ENCODE results near the gene GDF11. TPM values are rescaled to one million over a fixed set of nuclear protein-coding genes. Genes with fewer than 3 reads are reported as not detected.

GDF11 gene
- polyA plus RNA-seq, 1 of the 3 experiments (the other 2 are of a cell fraction): 9.4 TPM

GRCh38 chr12:55777856-55778255 lies 34.9 kb downstream of the GDF11 start:
- Histone ChIP-seq H3K79me2 (ENCODE audit: insufficient read depth) (peaks cover 16% of the 10 kb centered on the region; the same call in 1 of the 2 replicates), H3K36me3 (replicated peaks in 1 of 2; ENCODE audit: control insufficient read depth in 1 of 2, insufficient read depth in 2 of 2, low read length in 1 of 2) (peaks cover 23 to 52% of the 10 kb centered on the region in 2 experiments), H3K27me3 (ENCODE audit: insufficient read depth) (no peaks in the 10 kb centered on the region), H3K9me2 (no peaks in the 10 kb centered on the region), H3K9me3 (no peaks in the 10 kb centered on the region), H3K27ac (ENCODE audit: low read depth in 2 of 2, low read length in 1 of 2) (no peak overlapping the region), H2AFZ (ENCODE audit: low read depth) (no peak overlapping the region), H4K20me1 (ENCODE audit: insufficient read depth) (no peaks in the 10 kb centered on the region), H3F3A (replicated peaks; ENCODE audit: insufficient read depth) (peaks cover 14% of the 10 kb centered on the region), H3K4me1 (ENCODE audit: control insufficient read depth in 1 of 2, insufficient read depth in 2 of 2, low read depth in 1 of 2, low read length in 1 of 2) (no peaks in the 10 kb centered on the region; a peak in 1 of 4 replicates), H3K9ac (no peak overlapping the region), H3K4me3 (ENCODE audit: low read depth in 2 of 2, low read length in 1 of 2) (no peak overlapping the region), H3K4me2 (no peak overlapping the region)
- 97% methylated on average over 3 of the region's 3 CpGs for WGBS (ENCODE audit: low lambda C conversion rate)
- ChIA-PET POLR2A (no interaction called here), CTCF (no interaction called here)
- DNase-seq: no peak
- no peak for TF ChIP-seq TAF1 (IDR thresholded peaks at IDR 0.05; ENCODE audit: borderline replicate concordance, low read depth, low read length)
- no peak for TF ChIP-seq RAD21 (IDR thresholded peaks at IDR 0.05; ENCODE audit: low read length)
- TF ChIP-seq MAX (IDR thresholded peaks at IDR 0.05; ENCODE audit: low read depth): no peak
- no peak for TF ChIP-seq POLR2AphosphoS5 (IDR thresholded peaks at IDR 0.05; ENCODE audit: low read depth, low read length)
- TF ChIP-seq USF2 (IDR thresholded peaks at IDR 0.05; ENCODE audit: borderline replicate concordance, low read depth, low read length): no peak
- TF ChIP-seq MXI1 (IDR thresholded peaks at IDR 0.05; ENCODE audit: low read depth, low read length): no peak
- TF ChIP-seq GABPA (IDR thresholded peaks at IDR 0.05; ENCODE audit: low read depth): no peak
- no peak for TF ChIP-seq RCOR1 (IDR thresholded peaks at IDR 0.05; ENCODE audit: low read length)

- ChIA-PET POLR2A (no interaction called here), CTCF (interaction anchor here (1.0 kb wide), 1 partner anchor 16 kb away, joined by 3 read pairs; no protein-coding TSS in a partner anchor)
- Histone ChIP-seq H2AFZ (ENCODE audit: low read depth) (no peak overlapping the region), H3K9me2 (no peaks in the 10 kb centered on the region), H3K9ac (no peak overlapping the region), H3K9me3 (no peaks in the 10 kb centered on the region), H3K4me3 (ENCODE audit: low read depth in 2 of 2, low read length in 1 of 2) (no peak overlapping the region), H3K4me1 (ENCODE audit: control insufficient read depth in 1 of 2, insufficient read depth in 2 of 2, low read depth in 1 of 2, low read length in 1 of 2) (no peaks in the 10 kb centered on the region; a peak in 1 of 4 replicates), H3K79me2 (ENCODE audit: insufficient read depth) (peaks cover 15% of the 10 kb centered on the region; the same call in 1 of the 2 replicates), H3K4me2 (0 out of 2 replicates have a peak overlapping the region, but pooled peaks have one; percentile 3), H3F3A (replicated peaks; ENCODE audit: insufficient read depth) (peaks cover 21% of the 10 kb centered on the region), H4K20me1 (ENCODE audit: insufficient read depth) (no peaks in the 10 kb centered on the region), H3K36me3 (replicated peaks in 1 of 2; ENCODE audit: control insufficient read depth in 1 of 2, insufficient read depth in 2 of 2, low read length in 1 of 2) (peaks cover 47 to 61% of the 10 kb centered on the region in 2 experiments), H3K27ac (ENCODE audit: low read depth in 2 of 2, low read length in 1 of 2) (peak overlapping the region in 1 of 2 experiments; percentile 16; a peak in 1 of 4 replicates), H3K27me3 (ENCODE audit: insufficient read depth) (no peaks in the 10 kb centered on the region)
- WGBS (ENCODE audit: low lambda C conversion rate): 42% methylated on average over 2 of the region's 2 CpGs
- no peak for DNase-seq
- TF ChIP-seq JUND (IDR thresholded peaks at IDR 0.05) (0 out of 2 replicates have a peak, but pooled peaks have one; percentile 13), SIN3A (IDR thresholded peaks at IDR 0.05; ENCODE audit: borderline replicate concordance, low read depth, low read length) (no peak), GABPA (IDR thresholded peaks at IDR 0.05; ENCODE audit: low read depth) (no peak), PBX3 (IDR thresholded peaks at IDR 0.05) (peak; percentile 9; the same call in 1 of the 2 replicates), FOXM1 (IDR thresholded peaks at IDR 0.05; ENCODE audit: low read depth) (no peak), GATA2 (CRISPR knock-in tag; IDR thresholded peaks at IDR 0.05) (no peak), USF2 (IDR thresholded peaks at IDR 0.05; ENCODE audit: borderline replicate concordance, low read depth, low read length) (no peak), POLR2AphosphoS5 (IDR thresholded peaks at IDR 0.05; ENCODE audit: low read depth, low read length) (no peak), NFIC (IDR thresholded peaks at IDR 0.05; ENCODE audit: borderline replicate concordance) (no peak), TCF12 (IDR thresholded peaks at IDR 0.05) (no peak), FOSL2 (IDR thresholded peaks at IDR 0.05; ENCODE audit: borderline replicate concordance, low read depth) (no peak), MXI1 (IDR thresholded peaks at IDR 0.05; ENCODE audit: low read depth, low read length) (no peak), EZH2phosphoT487 (IDR thresholded peaks at IDR 0.05; ENCODE audit: borderline replicate concordance, low read depth) (no peak), MAX (IDR thresholded peaks at IDR 0.05; ENCODE audit: low read depth) (no peak), NRF1 (IDR thresholded peaks at IDR 0.05; ENCODE audit: low read depth, low read length) (no peak), FOXJ3 (CRISPR knock-in tag; IDR thresholded peaks at IDR 0.05) (no peak), CTCF (IDR thresholded peaks at IDR 0.05) (no peak)
Observed at GRCh38 chr12:55780685-55781084, 37.8 kb downstream of the GDF11 start.

Data from SK-N-SH (cell line).